ENCODE results near the gene CISD2. TPM values are rescaled to one million over a fixed set of nuclear protein-coding genes. Genes with fewer than 3 reads are reported as not detected.
"Not testable (repeated sequence)": the region's sequence is repeated elsewhere in the genome, so short reads cannot be mapped to it uniquely, and the experiment has no call there.

The CISD2 gene
- total RNA-seq, 3 donors from 2014 or later (not counting 1 experiment from before 2014, with no cell fraction given) = 11.2 to 13.8 (median 13.5) TPM

DNA sequence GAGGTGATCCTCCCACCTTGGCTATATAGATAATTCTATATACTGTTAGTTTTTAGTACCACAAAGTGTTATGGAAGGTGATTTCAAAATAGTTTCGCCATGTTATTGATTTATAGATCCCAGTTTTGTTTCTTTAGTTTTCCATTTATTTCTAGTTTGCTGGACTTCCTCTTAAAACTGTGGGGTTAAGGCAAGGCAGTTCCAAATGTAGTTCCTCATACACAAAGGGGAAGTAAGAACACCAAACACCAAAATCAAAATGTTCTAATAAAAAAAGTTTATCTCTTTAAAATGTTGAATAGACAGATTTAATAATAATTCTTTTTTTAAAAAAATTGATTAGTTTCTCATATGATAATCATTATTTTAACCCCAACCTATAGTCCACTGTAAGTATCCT, 6.8 kb upstream of the CISD2 start:
- H3K27ac Mint-ChIP-seq = no peak overlapping the region
- DNase-seq (no peak), ATAC-seq (no peak)
- no peaks in the 10 kb centered on the region for H3K36me3 ChIP-seq (ENCODE audit: control insufficient read depth, insufficient read depth, low read length)
- H3K9me3 ChIP-seq (ENCODE audit: control insufficient read depth, insufficient read depth, low read length) = no peaks in the 10 kb centered on the region
- H3K4me3 Mint-ChIP-seq = no peak overlapping the region
- WGBS (ENCODE audit: insufficient coverage) = no CpG with 5 or more reads among the region's 1 CpG
- H3K27me3 ChIP-seq (ENCODE audit: control insufficient read depth, insufficient read depth, low read length) = no peaks in the 10 kb centered on the region
- H3K27me3 Mint-ChIP-seq (ENCODE audit: low read depth in 2 of 2) = no peaks in the 10 kb centered on the region
- H3K4me1 Mint-ChIP-seq = peaks cover 5 to 7% of the 10 kb centered on the region in 2 donors
- intact Hi-C loops (cut with micrococcal nuclease) = no loop called here
- peaks cover 8 to 11% of the 10 kb centered on the region in 2 donors for H3K9me3 Mint-ChIP-seq
- peaks cover 16% of the 10 kb centered on the region for H3K36me3 Mint-ChIP-seq
- H3K4me3 ChIP-seq (ENCODE audit: low read length) = no peak overlapping the region
- TF ChIP-seq, protein P1, sequence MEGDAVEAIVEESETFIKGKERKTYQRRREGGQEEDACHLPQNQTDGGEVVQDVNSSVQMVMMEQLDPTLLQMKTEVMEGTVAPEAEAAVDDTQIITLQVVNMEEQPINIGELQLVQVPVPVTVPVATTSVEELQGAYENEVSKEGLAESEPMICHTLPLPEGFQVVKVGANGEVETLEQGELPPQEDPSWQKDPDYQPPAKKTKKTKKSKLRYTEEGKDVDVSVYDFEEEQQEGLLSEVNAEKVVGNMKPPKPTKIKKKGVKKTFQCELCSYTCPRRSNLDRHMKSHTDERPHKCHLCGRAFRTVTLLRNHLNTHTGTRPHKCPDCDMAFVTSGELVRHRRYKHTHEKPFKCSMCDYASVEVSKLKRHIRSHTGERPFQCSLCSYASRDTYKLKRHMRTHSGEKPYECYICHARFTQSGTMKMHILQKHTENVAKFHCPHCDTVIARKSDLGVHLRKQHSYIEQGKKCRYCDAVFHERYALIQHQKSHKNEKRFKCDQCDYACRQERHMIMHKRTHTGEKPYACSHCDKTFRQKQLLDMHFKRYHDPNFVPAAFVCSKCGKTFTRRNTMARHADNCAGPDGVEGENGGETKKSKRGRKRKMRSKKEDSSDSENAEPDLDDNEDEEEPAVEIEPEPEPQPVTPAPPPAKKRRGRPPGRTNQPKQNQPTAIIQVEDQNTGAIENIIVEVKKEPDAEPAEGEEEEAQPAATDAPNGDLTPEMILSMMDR (IDR thresholded peaks at IDR 0.05) = no peak
- no peaks in the 10 kb centered on the region for H3K4me1 ChIP-seq (ENCODE audit: control insufficient read depth, insufficient read depth, low read length)
- no peak overlapping the region for H3K27ac ChIP-seq (ENCODE audit: low read length)

- peaks cover 4% of the 10 kb centered on the region for H3K4me1 ChIP-seq (ENCODE audit: control insufficient read depth, insufficient read depth, low read length)
- no peaks in the 10 kb centered on the region for H3K36me3 ChIP-seq (ENCODE audit: control insufficient read depth, insufficient read depth, low read length)
- no peak overlapping the region for H3K27ac ChIP-seq (ENCODE audit: low read length)
- Mint-ChIP-seq H3K36me3 (peaks cover 16% of the 10 kb centered on the region), H3K9me3 (peaks cover 8 to 11% of the 10 kb centered on the region in 2 donors), H3K27me3 (ENCODE audit: low read depth in 2 of 2) (no peaks in the 10 kb centered on the region), H3K27ac (no peak overlapping the region), H3K4me3 (no peak overlapping the region), H3K4me1 (peaks cover 5 to 7% of the 10 kb centered on the region in 2 donors)
- intact Hi-C loops (cut with micrococcal nuclease) = no loop called here
- DNase-seq (no peak), ATAC-seq (no peak)
- H3K27me3 ChIP-seq (ENCODE audit: control insufficient read depth, insufficient read depth, low read length) = no peaks in the 10 kb centered on the region
- TF ChIP-seq, protein P1 (IDR thresholded peaks at IDR 0.05) = no peak
- H3K9me3 ChIP-seq (ENCODE audit: control insufficient read depth, insufficient read depth, low read length) = no peaks in the 10 kb centered on the region
- no peak overlapping the region for H3K4me3 ChIP-seq (ENCODE audit: low read length)
- WGBS (ENCODE audit: insufficient coverage) = 100% methylated on average over 1 of the region's 1 CpG
Measured at GRCh38 chr4:102862747-102863146, 6.0 kb upstream of the CISD2 start.

- not testable (repeated sequence) for H3K4me3 ChIP-seq (ENCODE audit: low read length); H3K36me3 ChIP-seq (ENCODE audit: control insufficient read depth, insufficient read depth, low read length); H3K27ac Mint-ChIP-seq; H3K27me3 Mint-ChIP-seq (ENCODE audit: low read depth in 2 of 2); DNase-seq; H3K27ac ChIP-seq (ENCODE audit: low read length); H3K4me3 Mint-ChIP-seq; H3K27me3 ChIP-seq (ENCODE audit: control insufficient read depth, insufficient read depth, low read length); H3K36me3 Mint-ChIP-seq; H3K9me3 Mint-ChIP-seq; H3K9me3 ChIP-seq (ENCODE audit: control insufficient read depth, insufficient read depth, low read length); ATAC-seq
- peaks cover 16% of the 10 kb centered on the region for H3K4me1 ChIP-seq (ENCODE audit: control insufficient read depth, insufficient read depth, low read length)
- WGBS (ENCODE audit: insufficient coverage) = 100% methylated on average over 3 of the region's 5 CpGs
- intact Hi-C loops (cut with micrococcal nuclease) = loop anchor here (5.0 kb wide), 2 partner anchors 253 to 518 kb away; partner anchors contain the start of gene SLC39A8
- peaks cover 19% of the 10 kb centered on the region in 2 donors for H3K4me1 Mint-ChIP-seq
Measured at GRCh38 chr4:102865327-102865726, 3.5 kb upstream of the CISD2 start.

DNA sequence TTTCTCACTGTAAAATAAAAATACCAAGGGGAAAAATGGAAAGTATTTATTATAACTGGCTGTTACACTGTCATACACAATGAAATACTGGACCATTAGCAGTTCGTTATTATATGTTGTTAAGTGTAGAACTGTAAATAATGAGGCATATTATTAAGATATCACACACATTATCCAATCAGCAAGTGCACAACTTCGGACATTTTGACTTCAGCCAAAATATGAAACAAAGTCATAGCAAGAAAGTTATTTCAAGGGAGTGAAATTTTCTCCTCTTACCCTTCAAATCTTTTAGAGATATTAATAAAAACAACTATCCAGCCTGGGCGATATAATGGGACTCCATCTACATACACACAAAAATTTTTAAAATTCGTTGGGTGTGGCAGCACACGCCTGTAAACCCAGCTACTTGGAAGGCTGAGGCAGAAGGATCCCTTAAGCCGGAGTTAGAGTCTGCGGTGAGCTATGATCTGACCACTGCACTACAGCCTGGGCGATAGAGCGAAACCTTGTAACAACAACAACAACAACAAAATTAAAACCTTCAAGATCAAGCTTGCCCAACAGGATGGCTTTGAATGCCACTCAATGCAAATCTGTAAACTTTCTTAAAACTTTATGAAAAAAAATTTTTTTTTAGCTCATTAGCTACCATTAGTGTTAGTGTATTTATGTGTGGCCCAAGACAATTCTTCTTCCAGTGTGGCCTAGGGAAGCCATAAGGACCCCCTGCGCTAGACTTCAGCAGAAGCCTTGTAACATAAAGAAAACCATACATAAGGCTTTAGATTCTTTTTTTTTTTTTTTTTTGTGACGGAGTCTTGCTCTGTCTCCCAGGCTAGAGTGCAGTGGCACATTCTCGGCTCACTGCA, 1.3 kb upstream of the CISD2 start:
- peak overlapping the region; percentile 76 for H3K4me3 ChIP-seq (ENCODE audit: low read length)
- H3K9me3 ChIP-seq (ENCODE audit: control insufficient read depth, insufficient read depth, low read length) = no peaks in the 10 kb centered on the region
- H3K27me3 ChIP-seq (ENCODE audit: control insufficient read depth, insufficient read depth, low read length) = no peaks in the 10 kb centered on the region
- Mint-ChIP-seq H3K27ac (peak overlapping the region; percentile 97 to 99), H3K27me3 (ENCODE audit: low read depth in 2 of 2) (no peaks in the 10 kb centered on the region), H3K4me1 (peaks cover 19% of the 10 kb centered on the region in 2 donors), H3K4me3 (peak overlapping the region; percentile 93), H3K36me3 (no peaks in the 10 kb centered on the region), H3K9me3 (no peaks in the 10 kb centered on the region)
- 77% methylated on average over 10 of the region's 12 CpGs for WGBS (ENCODE audit: insufficient coverage)
- TF ChIP-seq, protein P1 (IDR thresholded peaks at IDR 0.05) = no peak
- intact Hi-C loops (cut with micrococcal nuclease) = loop anchor here (1.0 to 5.0 kb wide), 4 partner anchors 39 to 520 kb away; partner anchors contain the start of gene SLC39A8
- no peaks in the 10 kb centered on the region for H3K36me3 ChIP-seq (ENCODE audit: control insufficient read depth, insufficient read depth, low read length)
- H3K4me1 ChIP-seq (ENCODE audit: control insufficient read depth, insufficient read depth, low read length) = peaks cover 16% of the 10 kb centered on the region
- H3K27ac ChIP-seq (ENCODE audit: low read length) = peak overlapping the region; percentile 96
- ATAC-seq (no peak), DNase-seq (peak in 1 of 2 donors; percentile 21)

Data from natural killer cell (primary cell).